Spleen (tissue), 7 donors: Measurements from ENCODE around the gene CNFN.

Experiments used
- CTCF ChIP-seq, 11 experiments: fragments of 200-600 bp in 7 of 11; fragments of 450-650 bp in 4 of 11; sonication (generic) in 4 of 11; IDR thresholded peaks in 8 of 11; conservative IDR thresholded peaks in 3 of 11; 1 replicate in 7 of 11; 2 replicates in 4 of 11; pipeline versions ENCODE4 v1.4.0 to v1.8.0; 2016 to 2021; ENCODE audit warnings: antibody characterized with exemption in 11 of 11, inconsistent platforms in 4 of 11, mild to moderate bottlenecking in 1 of 11
- POLR2A ChIP-seq, 3 donors: fragments of 450-650 bp; IDR thresholded peaks; one replicate each; pipeline ENCODE4 v1.5.1; 2017; ENCODE audit warnings: antibody characterized with exemption in 3 of 3, mild to moderate bottlenecking in 1 of 3
- POLR2AphosphoS5 ChIP-seq, 3 donors: sonication (generic); formaldehyde crosslinking; IDR thresholded peaks; one replicate each; pipeline ENCODE4 v1.5.1; 2017; ENCODE audit warnings: antibody characterized with exemption in 3 of 3
- donor health status: DM: no; HTN: no; CAD: no; lungs with moderate emphysema.
- donor health status: DM: no; HTN: no; CAD: no.
- donor health status: DM: no; HTN: no; CAD: no.

GRCh38 chr19:42428676-42429075 is 38.6 kb upstream of the CNFN start:
- no peak for TF ChIP-seq CTCF (IDR thresholded peaks at IDR 0.05 in 8 of 11, conservative IDR thresholded peaks at IDR 0.05 in 3 of 11)
- TF ChIP-seq POLR2A (IDR thresholded peaks at IDR 0.05) = no peak
- TF ChIP-seq POLR2AphosphoS5 (IDR thresholded peaks at IDR 0.05) = no peak
